Prostate gland (tissue), 2 donors: ENCODE measurements around the gene M6PR. TPM values are rescaled to one million over a fixed set of nuclear protein-coding genes. Genes with fewer than 3 reads are reported as not detected.

Source experiments
- DNase-seq: peaks from one replicate; pipeline ENCODE4 v3.0.0-alpha.2; 2019; ENCODE audit warnings: low spot score
- H3K27ac ChIP-seq, 2 donors: fragments of 200-600 bp; sonication (generic); 2 replicates each; pipeline ENCODE4 v1.5.1; 2017 to 2019
- H3K27me3 ChIP-seq: fragments of 200-600 bp; sonication (generic); replicated peaks from 2 replicates; pipeline ENCODE4 v1.5.1; 2019; ENCODE audit not compliant: insufficient read depth
- H3K36me3 ChIP-seq, 2 donors: fragments of 200-600 bp; sonication (generic); 1 replicate in 1 of 2; 2 replicates in 1 of 2; pipeline versions ENCODE4 v1.5.1 to v1.8.1; 2017 to 2019
- H3K4me1 ChIP-seq: fragments of 200-600 bp; sonication (generic); replicated peaks from 2 replicates; pipeline ENCODE4 v1.5.1; 2019
- H3K4me3 ChIP-seq, 2 donors: fragments of 200-600 bp; sonication (generic); 2 replicates each; pipeline ENCODE4 v1.5.1; 2017 to 2019
- H3K9me3 ChIP-seq: fragments of 200-600 bp; sonication (generic); 2 replicates; pipeline ENCODE4 v1.5.1; 2017
- POLR2A ChIP-seq: fragments of 450-650 bp; IDR thresholded peaks from one replicate; pipeline ENCODE4 v1.6.1; 2016; ENCODE audit warnings: antibody characterized with exemption, mild to moderate bottlenecking
- POLR2AphosphoS5 ChIP-seq: sonication (generic); formaldehyde crosslinking; IDR thresholded peaks from one replicate; pipeline ENCODE4 v1.6.1; 2017; ENCODE audit warnings: antibody characterized with exemption
- WGBS: methylation state at CpG from one replicate; pipeline ENCODE4 v1.1.5; 2018; 5-methylcytosine and 5-hydroxymethylcytosine counted together
- intact Hi-C: fragments of 100-400 bp; cut with DNase I; formaldehyde crosslinking; loops from one replicate; pipeline ENCODE4 v1.14.2; 2022
- total RNA-seq, 2 donors: library from RNA; depleted of rRNA; stranded (reverse); fragments of >200 nt; gene quantifications; one replicate each; pipeline ENCODE4 v1.1.0, GENCODE V29; 2016
- TF ChIP-seq, protein P1 (sequence below), 4 experiments: fragments of 200-600 bp in 2 of 4; fragments of 450-650 bp in 2 of 4; sonication (generic) in 2 of 4; IDR thresholded peaks; 1 replicate in 3 of 4; 2 replicates in 1 of 4; pipeline ENCODE4 v1.5.1; 2016 to 2019; ENCODE audit warnings: antibody characterized with exemption in 4 of 4, mild to moderate bottlenecking in 2 of 4, moderate library complexity in 2 of 4

M6PR gene
- total RNA-seq, result 100 to 1,000 TPM; 128 to 141 TPM

DNA sequence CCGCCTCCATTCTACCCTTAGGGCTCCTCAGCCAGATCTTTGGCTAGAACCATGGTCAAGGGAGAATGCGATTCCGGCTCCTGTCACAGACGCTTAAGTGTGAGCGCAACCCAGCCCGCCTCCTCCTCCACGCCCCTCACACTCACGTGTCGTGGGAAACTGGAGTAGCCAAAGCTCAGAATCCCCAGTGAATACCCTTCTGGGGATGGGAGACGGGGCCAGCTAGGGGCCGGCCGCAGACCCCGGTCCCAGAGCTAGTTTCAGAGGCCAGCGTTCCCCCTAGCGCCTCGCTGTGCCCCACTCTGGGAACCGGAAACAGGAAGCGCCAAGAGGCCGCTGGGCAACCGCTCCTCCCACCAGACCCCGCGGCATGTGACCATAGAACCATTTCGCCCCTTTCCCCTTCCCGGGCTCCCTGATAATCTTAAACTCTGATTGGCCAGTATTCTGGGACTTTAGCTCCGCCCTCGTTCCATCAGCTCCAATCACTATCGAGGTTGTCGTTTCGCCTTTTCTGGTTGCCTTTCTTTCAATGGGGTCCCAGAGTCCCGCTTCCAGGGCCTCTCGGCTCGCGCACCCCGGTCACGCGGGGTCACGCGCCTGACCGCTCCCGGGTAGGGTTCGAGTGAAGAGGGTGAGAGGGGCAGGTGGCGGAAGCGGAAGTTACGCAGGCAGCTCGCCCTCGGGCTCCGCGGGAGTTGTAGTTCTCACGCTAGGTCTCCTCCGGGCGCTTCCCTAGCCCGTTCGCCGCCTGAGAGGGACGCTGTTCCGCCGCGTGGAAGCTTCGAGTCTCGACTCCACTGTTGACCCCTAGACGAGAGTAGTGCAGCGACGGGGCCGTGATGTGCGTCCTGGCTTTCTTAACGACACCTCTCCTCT lies at the start of gene M6PR:
TSS of gene M6PR (minus strand) at position 304 of the 879 bp plus-strand sequence. CDS start 3,241 bp downstream, outside the sequence.
- peaks cover 4% of the 10 kb centered on the region for H3K4me1 ChIP-seq
- no peaks in the 10 kb centered on the region for H3K36me3 ChIP-seq
- peak within 1 kb of the TSS; percentile 65 to 70 for H3K4me3 ChIP-seq
- H3K27ac ChIP-seq, result peak within 1 kb of the TSS; percentile 90 to 97
- WGBS, result 0% methylated on average over 65 of the region's 66 CpGs
- no peaks in the 10 kb centered on the region for H3K9me3 ChIP-seq
- TF ChIP-seq POLR2A, result peak; percentile 78
- TF ChIP-seq, protein P1, sequence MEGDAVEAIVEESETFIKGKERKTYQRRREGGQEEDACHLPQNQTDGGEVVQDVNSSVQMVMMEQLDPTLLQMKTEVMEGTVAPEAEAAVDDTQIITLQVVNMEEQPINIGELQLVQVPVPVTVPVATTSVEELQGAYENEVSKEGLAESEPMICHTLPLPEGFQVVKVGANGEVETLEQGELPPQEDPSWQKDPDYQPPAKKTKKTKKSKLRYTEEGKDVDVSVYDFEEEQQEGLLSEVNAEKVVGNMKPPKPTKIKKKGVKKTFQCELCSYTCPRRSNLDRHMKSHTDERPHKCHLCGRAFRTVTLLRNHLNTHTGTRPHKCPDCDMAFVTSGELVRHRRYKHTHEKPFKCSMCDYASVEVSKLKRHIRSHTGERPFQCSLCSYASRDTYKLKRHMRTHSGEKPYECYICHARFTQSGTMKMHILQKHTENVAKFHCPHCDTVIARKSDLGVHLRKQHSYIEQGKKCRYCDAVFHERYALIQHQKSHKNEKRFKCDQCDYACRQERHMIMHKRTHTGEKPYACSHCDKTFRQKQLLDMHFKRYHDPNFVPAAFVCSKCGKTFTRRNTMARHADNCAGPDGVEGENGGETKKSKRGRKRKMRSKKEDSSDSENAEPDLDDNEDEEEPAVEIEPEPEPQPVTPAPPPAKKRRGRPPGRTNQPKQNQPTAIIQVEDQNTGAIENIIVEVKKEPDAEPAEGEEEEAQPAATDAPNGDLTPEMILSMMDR (IDR thresholded peaks at IDR 0.05), result peak; percentile 27 to 75 (median 56)
- peak; percentile 88 for TF ChIP-seq POLR2AphosphoS5
- intact Hi-C loops, result loop anchor here (5.0 to 10.0 kb wide), 2 partner anchors 42 to 85 kb away; no protein-coding TSS in a partner anchor
- no peaks in the 10 kb centered on the region for H3K27me3 ChIP-seq
- DNase-seq, result peak; percentile 92

DNA sequence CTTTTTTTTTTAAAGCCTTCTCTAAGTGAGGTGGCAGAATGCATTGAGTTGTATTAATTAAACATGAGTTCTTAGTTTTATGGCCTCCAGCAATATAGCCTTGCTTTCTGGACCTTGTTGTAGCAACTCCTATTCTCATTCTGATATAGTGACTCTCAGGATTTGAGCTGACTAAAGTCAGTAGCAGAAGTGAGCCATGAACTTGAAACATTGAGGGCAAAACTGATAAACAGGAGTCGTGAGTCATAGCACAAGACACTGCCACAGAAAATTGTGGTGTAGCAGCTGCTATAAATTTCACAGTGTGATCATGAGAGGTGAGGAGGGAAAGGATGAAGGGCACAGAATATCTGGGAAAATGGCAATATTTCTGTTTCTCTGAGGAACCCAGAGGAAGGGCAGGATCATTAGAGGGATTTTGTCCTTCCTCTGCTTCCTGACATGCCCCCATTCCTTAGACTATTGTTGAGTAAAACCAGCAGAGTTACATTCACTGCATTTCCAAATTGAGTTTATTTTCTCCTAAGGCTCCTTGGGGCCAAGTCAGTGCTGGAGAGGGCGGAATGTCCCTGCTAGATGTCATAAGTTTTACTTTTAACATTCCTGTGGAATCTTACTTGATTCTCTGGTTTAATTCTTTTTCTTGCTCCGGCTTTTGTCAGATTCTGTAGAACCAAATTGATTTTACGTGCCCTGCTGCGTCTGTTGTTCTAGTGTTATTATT lies 47.4 kb upstream of the M6PR start:
- no peak overlapping the region for H3K27ac ChIP-seq

DNA sequence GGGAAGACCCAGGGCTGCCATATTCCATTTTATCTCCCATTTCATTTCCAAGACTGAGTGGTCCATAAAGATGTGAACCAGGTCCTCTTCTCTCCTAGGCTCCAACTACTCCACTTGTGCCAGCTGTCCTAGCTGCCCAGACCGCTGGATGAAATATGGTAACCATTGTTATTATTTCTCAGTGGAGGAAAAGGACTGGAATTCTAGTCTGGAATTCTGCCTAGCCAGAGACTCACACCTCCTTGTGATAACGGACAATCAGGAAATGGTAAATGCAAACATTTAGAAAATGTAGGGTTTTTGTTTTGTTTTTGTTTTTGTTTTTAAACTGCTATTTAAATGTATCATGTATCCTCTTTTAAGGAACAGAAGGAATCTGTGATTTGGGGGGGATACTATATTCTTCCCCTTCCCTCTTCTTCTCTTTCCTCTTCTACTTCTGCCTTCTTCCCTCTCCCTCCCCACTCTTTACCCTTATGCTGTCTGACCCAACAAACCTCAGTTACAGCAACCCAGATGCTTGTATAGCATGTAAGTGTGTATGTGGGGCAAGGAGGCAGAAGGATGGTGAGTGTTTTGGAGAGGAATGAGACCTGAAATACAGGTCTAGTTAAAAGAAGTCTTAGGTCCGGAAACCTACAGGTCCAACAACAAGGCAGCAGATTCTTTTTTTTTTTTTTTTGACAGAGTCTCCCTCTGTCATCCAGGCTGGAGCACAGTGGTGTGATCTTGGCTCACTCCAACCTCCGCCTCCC lies 45.8 kb upstream of the M6PR start:
- TF ChIP-seq, protein P1 (IDR thresholded peaks at IDR 0.05), result no peak
- no peak for TF ChIP-seq POLR2AphosphoS5
- no peak for TF ChIP-seq POLR2A
- no peak overlapping the region for H3K27ac ChIP-seq
- no peaks in the 10 kb centered on the region for H3K9me3 ChIP-seq
- WGBS, result 86% methylated on average over 4 of the region's 4 CpGs
- H3K36me3 ChIP-seq, result no peaks in the 10 kb centered on the region
- H3K27me3 ChIP-seq, result no peaks in the 10 kb centered on the region
- no peak for DNase-seq
- H3K4me1 ChIP-seq, result no peaks in the 10 kb centered on the region
- intact Hi-C loops, result no loop called here
- no peak overlapping the region for H3K4me3 ChIP-seq

More for the DNA sequence above, 47.4 kb upstream of the M6PR start:
- TF ChIP-seq, protein P1 (IDR thresholded peaks at IDR 0.05), result no peak
- TF ChIP-seq POLR2AphosphoS5, result no peak
- TF ChIP-seq POLR2A, result no peak
- Histone ChIP-seq H3K4me3 (no peak overlapping the region), H3K4me1 (no peaks in the 10 kb centered on the region), H3K27me3 (no peaks in the 10 kb centered on the region), H3K36me3 (no peaks in the 10 kb centered on the region), H3K9me3 (no peaks in the 10 kb centered on the region)
- no peak for DNase-seq
- WGBS, result 70% methylated on average over 5 of the region's 5 CpGs
- intact Hi-C loops, result no loop called here

DNA sequence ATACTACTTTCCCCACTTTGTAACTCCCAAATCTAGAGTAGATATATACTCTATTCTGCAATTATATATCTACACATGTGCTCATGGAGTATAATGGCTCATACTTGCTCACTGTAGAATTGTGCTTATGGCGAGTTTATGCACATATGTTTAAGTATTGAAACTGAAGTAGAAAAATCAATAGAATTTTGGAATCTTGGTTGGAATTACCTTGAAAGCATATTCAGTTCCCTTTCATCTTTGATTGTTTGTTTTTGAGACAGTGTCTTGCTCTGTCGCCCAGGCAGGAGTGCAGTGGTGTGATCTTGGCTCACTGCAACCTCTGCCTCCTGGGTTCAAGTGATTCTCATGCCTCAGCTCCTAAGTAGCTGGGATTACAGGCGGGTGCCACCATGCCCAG lies 44.4 kb upstream of the M6PR start:
- H3K36me3 ChIP-seq, result no peaks in the 10 kb centered on the region
- no peak for DNase-seq
- 70% methylated on average over 3 of the region's 3 CpGs for WGBS
- H3K9me3 ChIP-seq, result no peaks in the 10 kb centered on the region
- intact Hi-C loops, result no loop called here
- TF ChIP-seq POLR2A (no peak), POLR2AphosphoS5 (no peak)
- TF ChIP-seq, protein P1 (IDR thresholded peaks at IDR 0.05), result no peak
- H3K4me1 ChIP-seq, result no peaks in the 10 kb centered on the region
- no peak overlapping the region for H3K4me3 ChIP-seq
- no peaks in the 10 kb centered on the region for H3K27me3 ChIP-seq
- H3K27ac ChIP-seq, result no peak overlapping the region
